Body of pancreas (tissue), 4 donors: ENCODE measurements around the gene RCE1. TPM values are rescaled to one million over a fixed set of nuclear protein-coding genes. Genes with fewer than 3 reads are reported as not detected.

Source experiments
- ATAC-seq: fragments of 150-250 bp; one replicate; pipeline ENCODE4 v1.9.1; 2016
- DNase-seq, 4 donors: peaks; one replicate each; pipeline ENCODE4 v3.0.0-alpha.2; 2019
- H3K27ac ChIP-seq, 4 donors: fragments of 200-600 bp; sonication (generic); 1 replicate in 3 of 4; 2 replicates in 1 of 4; pipeline versions ENCODE4 v1.5.1 to v1.6.1; 2016 to 2019; ENCODE audit warnings: mild to moderate bottlenecking in 1 of 4, mixed read lengths in 1 of 4, moderate library complexity in 1 of 4
- H3K27me3 ChIP-seq, 2 donors: fragments of 200-600 bp; sonication (generic); one replicate each; pipeline ENCODE4 v1.6.0; 2016; ENCODE audit warnings: mild to moderate bottlenecking in 1 of 2
- H3K36me3 ChIP-seq, 2 donors: fragments of 200-600 bp; sonication (generic); replicated peaks in 1 of 2; 2 replicates each; pipeline ENCODE4 v1.5.1; 2016; ENCODE audit warnings: low read depth in 2 of 2; ENCODE audit not compliant: insufficient read depth in 1 of 2
- H3K4me1 ChIP-seq: fragments of 200-600 bp; sonication (generic); one replicate; pipeline ENCODE4 v1.6.0; 2016
- H3K4me3 ChIP-seq, 2 donors: fragments of 200-600 bp; sonication (generic); 1 replicate in 1 of 2; 2 replicates in 1 of 2; pipeline ENCODE4 v1.5.1; 2016 to 2019
- H3K9me3 ChIP-seq, 3 donors: fragments of 200-600 bp; sonication (generic); 1 replicate in 2 of 3; 2 replicates in 1 of 3; pipeline ENCODE4 v1.5.1; 2016
- POLR2A ChIP-seq, 3 donors: fragments of 450-650 bp; IDR thresholded peaks; one replicate each; pipeline ENCODE4 v1.6.1; 2016; ENCODE audit warnings: antibody characterized with exemption in 3 of 3, mild to moderate bottlenecking in 2 of 3
- WGBS, 2 donors: methylation state at CpG; one replicate each; pipeline ENCODE4 v1.1.5; 2017; 5-methylcytosine and 5-hydroxymethylcytosine counted together
- intact Hi-C: fragments of 100-400 bp; cut with DNase I; formaldehyde crosslinking; loops from one replicate; pipeline ENCODE4 v1.15.1; 2023
- total RNA-seq, 2 donors: library from RNA; depleted of rRNA; stranded (reverse); fragments of >200 nt; gene quantifications; one replicate each; pipeline ENCODE4 v1.1.0, GENCODE V29; 2016
- TF ChIP-seq, protein P1 (sequence below), 7 experiments: fragments of 450-650 bp in 4 of 7; fragments of 200-600 bp in 3 of 7; sonication (generic) in 3 of 7; IDR thresholded peaks; one replicate each; pipeline ENCODE4 v1.5.1; 2016 to 2019; ENCODE audit warnings: antibody characterized with exemption in 7 of 7

The RCE1 gene
- total RNA-seq, 2 donors from 2014 or later, result 14.3 to 18.8 TPM

DNA sequence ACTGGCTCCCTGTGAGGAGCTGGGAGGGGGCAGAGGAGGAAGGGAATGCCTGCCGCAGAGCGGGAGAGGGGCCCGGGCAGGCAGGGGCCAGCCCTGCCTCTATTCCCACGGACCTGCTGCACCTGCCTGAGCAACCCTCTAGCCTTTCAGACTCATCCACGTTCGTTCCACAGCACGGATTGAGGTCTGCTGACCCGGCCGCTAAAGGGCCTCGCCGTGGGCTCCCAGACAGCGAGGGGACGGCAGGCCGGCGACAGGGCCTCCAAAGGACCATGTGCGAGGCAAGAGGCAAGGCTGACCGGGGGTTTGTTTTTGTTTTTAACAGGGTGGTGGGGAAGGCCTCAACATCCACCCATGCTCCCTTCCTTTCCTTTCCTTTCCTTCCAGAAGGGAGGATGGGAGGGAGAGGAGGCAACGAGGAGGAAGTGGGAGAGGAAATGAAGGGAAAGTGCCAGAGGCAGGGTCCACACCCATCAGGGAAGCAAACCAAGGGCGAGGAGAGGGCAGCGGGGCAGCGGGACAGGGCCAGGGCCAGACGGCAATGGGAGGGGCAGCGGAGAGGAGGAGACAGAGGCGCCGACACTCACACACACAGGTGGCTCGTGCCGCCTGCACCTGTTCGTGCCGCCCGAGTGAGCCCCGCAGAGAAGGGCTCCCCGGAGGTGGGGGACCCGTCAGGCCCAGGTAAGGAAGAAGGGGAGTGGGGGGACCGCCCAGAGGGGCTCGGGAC lies 21.1 kb downstream of the RCE1 start:
- H3K27me3 ChIP-seq, result no peaks in the 10 kb centered on the region
- intact Hi-C loops, result no loop called here
- H3K9me3 ChIP-seq, result no peaks in the 10 kb centered on the region
- no peaks in the 10 kb centered on the region for H3K36me3 ChIP-seq
- 84 to 85% methylated on average over 27 to 31 of the region's 35 CpGs for WGBS, 2 donors
- DNase-seq (no peak), ATAC-seq (no peak)
- peaks cover 6% of the 10 kb centered on the region for H3K4me1 ChIP-seq
- no peak for TF ChIP-seq POLR2A (IDR thresholded peaks at IDR 0.05)
- TF ChIP-seq, protein P1, sequence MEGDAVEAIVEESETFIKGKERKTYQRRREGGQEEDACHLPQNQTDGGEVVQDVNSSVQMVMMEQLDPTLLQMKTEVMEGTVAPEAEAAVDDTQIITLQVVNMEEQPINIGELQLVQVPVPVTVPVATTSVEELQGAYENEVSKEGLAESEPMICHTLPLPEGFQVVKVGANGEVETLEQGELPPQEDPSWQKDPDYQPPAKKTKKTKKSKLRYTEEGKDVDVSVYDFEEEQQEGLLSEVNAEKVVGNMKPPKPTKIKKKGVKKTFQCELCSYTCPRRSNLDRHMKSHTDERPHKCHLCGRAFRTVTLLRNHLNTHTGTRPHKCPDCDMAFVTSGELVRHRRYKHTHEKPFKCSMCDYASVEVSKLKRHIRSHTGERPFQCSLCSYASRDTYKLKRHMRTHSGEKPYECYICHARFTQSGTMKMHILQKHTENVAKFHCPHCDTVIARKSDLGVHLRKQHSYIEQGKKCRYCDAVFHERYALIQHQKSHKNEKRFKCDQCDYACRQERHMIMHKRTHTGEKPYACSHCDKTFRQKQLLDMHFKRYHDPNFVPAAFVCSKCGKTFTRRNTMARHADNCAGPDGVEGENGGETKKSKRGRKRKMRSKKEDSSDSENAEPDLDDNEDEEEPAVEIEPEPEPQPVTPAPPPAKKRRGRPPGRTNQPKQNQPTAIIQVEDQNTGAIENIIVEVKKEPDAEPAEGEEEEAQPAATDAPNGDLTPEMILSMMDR (IDR thresholded peaks at IDR 0.05), result no peak
- no peak overlapping the region for H3K4me3 ChIP-seq
- no peak overlapping the region for H3K27ac ChIP-seq

DNA sequence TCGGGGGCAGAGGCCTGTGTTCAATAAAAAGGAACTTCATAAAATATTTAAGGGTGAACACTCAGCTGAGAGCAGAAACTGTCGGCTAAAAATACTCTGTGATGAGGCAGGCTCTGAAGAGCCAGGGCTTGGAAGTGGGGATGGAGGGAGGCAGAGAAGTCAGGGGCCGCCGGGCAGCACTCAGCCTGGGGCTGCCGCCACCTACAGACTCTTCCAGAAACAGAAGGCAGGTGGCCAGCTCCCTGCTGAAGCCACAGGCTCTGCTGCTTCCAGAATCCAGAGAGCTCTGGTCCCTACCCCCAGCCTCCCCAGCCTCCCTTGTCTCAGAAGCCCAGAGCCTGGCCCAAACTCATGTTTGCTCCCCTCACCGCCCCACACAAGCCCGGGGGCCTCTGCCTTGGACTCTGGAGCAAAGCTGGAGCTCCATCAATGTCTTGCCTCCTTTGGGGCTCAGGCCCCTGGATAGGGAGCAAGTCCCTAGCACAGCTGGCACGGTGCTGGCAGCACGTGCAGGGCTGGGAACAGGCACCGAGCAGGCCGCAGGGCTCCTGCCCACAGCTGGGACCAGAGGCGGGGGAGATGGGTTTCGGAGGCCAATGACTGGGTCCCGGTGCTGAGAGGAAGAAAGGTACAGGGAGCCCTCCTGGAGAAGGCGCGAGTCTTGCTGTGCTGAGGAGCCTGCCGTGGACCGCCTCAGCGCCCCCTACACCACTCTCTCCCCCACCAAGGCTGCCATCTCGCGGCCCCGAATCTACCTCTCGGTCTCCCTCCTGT lies 21.9 kb downstream of the RCE1 start:
- no peak for TF ChIP-seq POLR2A (IDR thresholded peaks at IDR 0.05)
- TF ChIP-seq, protein P1 (IDR thresholded peaks at IDR 0.05), result no peak
- Histone ChIP-seq H3K9me3 (no peaks in the 10 kb centered on the region), H3K27ac (no peak overlapping the region), H3K4me3 (no peak overlapping the region), H3K27me3 (no peaks in the 10 kb centered on the region), H3K36me3 (no peaks in the 10 kb centered on the region), H3K4me1 (peaks cover 6% of the 10 kb centered on the region)
- ATAC-seq, result no peak
- intact Hi-C loops, result no loop called here
- WGBS, 2 donors, result 89 to 91% methylated on average over 22 to 23 of the region's 23 CpGs
- no peak for DNase-seq

DNA sequence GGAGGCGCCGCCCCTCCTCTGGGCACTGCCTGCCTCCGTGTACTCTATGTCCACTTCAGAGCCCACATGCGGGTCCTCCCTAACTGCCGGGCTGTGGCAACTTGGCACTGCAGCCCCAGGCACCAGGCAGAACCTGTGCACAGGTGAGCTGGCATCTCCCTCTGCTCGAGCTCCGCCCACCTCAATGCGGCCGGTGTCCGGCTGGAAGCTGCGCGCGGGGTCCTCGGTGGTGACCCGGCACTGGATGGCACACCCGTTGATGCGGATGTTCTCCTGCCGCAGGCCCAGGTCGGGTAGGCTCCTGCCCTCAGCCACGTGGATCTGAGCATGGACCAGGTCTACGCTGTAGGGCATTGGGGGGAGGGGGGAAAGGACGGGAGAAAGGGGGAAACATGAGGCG lies 22.8 kb downstream of the RCE1 start:
- DNase-seq, result no peak
- intact Hi-C loops, result no loop called here
- no peak overlapping the region for H3K27ac ChIP-seq
- WGBS, 2 donors, result 92 to 93% methylated on average over 23 of the region's 23 CpGs
- H3K27me3 ChIP-seq, result no peaks in the 10 kb centered on the region
- peaks cover 6% of the 10 kb centered on the region for H3K4me1 ChIP-seq
- H3K36me3 ChIP-seq, result no peaks in the 10 kb centered on the region
- TF ChIP-seq POLR2A (IDR thresholded peaks at IDR 0.05), result no peak
- TF ChIP-seq, protein P1 (IDR thresholded peaks at IDR 0.05), result no peak
- H3K4me3 ChIP-seq, result no peak overlapping the region
- H3K9me3 ChIP-seq, result no peaks in the 10 kb centered on the region
- ATAC-seq, result no peak

DNA sequence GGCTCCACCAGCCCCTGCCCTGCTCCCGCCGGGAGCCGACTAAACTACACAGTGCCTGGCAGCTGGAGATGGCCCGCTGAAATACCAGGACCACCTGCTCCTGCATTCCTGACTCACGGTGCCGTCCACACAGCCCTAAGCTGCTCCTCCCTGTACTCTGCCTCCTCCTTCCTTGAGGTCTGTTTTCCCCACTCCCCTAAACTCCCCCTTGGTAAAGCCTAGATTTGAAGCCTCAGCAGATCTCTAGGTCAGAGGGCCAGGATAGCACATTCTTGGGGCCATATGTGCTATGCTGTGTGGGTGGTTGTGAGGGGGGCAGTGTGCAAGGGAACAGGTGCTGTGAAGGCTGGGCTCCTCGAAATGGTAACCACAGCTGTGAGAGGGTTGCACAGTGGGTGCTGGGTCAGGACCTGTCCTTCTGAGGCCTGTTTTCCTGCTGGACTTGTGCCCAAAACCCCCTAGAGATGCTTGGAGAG lies 23.3 kb downstream of the RCE1 start:
- H3K27me3 ChIP-seq, result no peaks in the 10 kb centered on the region

More for the DNA sequence above, 23.3 kb downstream of the RCE1 start:
- Histone ChIP-seq H3K9me3 (no peaks in the 10 kb centered on the region), H3K4me1 (peaks cover 6% of the 10 kb centered on the region), H3K27ac (no peak overlapping the region), H3K4me3 (no peak overlapping the region), H3K36me3 (no peaks in the 10 kb centered on the region)
- ATAC-seq (no peak), DNase-seq (no peak)
- intact Hi-C loops, result no loop called here
- WGBS, 2 donors, result 85 to 95% methylated on average over 7 of the region's 7 CpGs
- no peak for TF ChIP-seq POLR2A (IDR thresholded peaks at IDR 0.05)
- TF ChIP-seq, protein P1 (IDR thresholded peaks at IDR 0.05), result no peak
